ENCODE measurements around the gene NUTM1.
"Not testable (repeated sequence)": the region's sequence is repeated elsewhere in the genome, so short reads cannot be mapped to it uniquely, and the experiment has no call there.

Gene NUTM1

GRCh38 chr15:34336991-34337556 is 6.0 kb upstream of the NUTM1 start:
- DNase-seq = peak; percentile 62

GRCh38 chr15:34337557-34338306 is 5.4 kb upstream of the NUTM1 start, which contains the start of gene SLC12A6:
Gene SLC12A6 (minus strand): TSS chr15:34337781. CDS start chr15:34336680, 1,101 bp downstream.
- DNase-seq = peak; percentile 95

- DNase-seq = no peak
Measured at GRCh38 chr15:34338347-34338746, 4.8 kb upstream of the NUTM1 start.

GRCh38 chr15:34339946-34340345 is 3.2 kb upstream of the NUTM1 start:
- no peak for DNase-seq

GRCh38 chr15:34341381-34342212 is 1.5 kb upstream of the NUTM1 start:
- DNase-seq = no peak

- peak; percentile 50 for DNase-seq
Measured at GRCh38 chr15:34342213-34342736, 840 bp upstream of the NUTM1 start.

GRCh38 chr15:34347951-34348638 is 5.0 kb downstream of the NUTM1 start:
- no peak for DNase-seq

- DNase-seq = no peak
Measured at GRCh38 chr15:34348735-34349300, 5.7 kb downstream of the NUTM1 start.

GRCh38 chr15:34349769-34350168 is 6.7 kb downstream of the NUTM1 start:
- no peak for DNase-seq

GRCh38 chr15:34352996-34353395 is 9.9 kb downstream of the NUTM1 start:
- not testable (repeated sequence) for DNase-seq

- no peak for DNase-seq
Measured at GRCh38 chr15:34353627-34354026, 10.5 kb downstream of the NUTM1 start.

- no peak for DNase-seq
Measured at GRCh38 chr15:34354286-34354685, 11.2 kb downstream of the NUTM1 start.

GRCh38 chr15:34355241-34355640 is 12.1 kb downstream of the NUTM1 start:
- DNase-seq = no peak

GRCh38 chr15:34357653-34358052 is 14.5 kb downstream of the NUTM1 start:
- DNase-seq = no peak

- DNase-seq = peak; percentile 29
Measured at GRCh38 chr15:34358367-34358766, 15.3 kb downstream of the NUTM1 start.

GRCh38 chr15:34358948-34359347 is 15.8 kb downstream of the NUTM1 start:
- DNase-seq = no peak

- DNase-seq = no peak
Measured at GRCh38 chr15:34359416-34359815, 16.3 kb downstream of the NUTM1 start.

- DNase-seq = peak; percentile 33
Measured at GRCh38 chr15:34360298-34360697, 17.2 kb downstream of the NUTM1 start.

- no peak for DNase-seq
Measured at GRCh38 chr15:34361278-34361677, 18.2 kb downstream of the NUTM1 start.

GRCh38 chr15:34362047-34362773 is 19.1 kb downstream of the NUTM1 start:
- DNase-seq = no peak

- DNase-seq = no peak
Measured at GRCh38 chr15:34364041-34364440, 20.9 kb downstream of the NUTM1 start.
